ENCODE results near the gene ZNF81. TPM values are rescaled to one million over a fixed set of nuclear protein-coding genes. Genes with fewer than 3 reads are reported as not detected.
"Not testable (repeated sequence)": the region's sequence is repeated elsewhere in the genome, so short reads cannot be mapped to it uniquely, and the experiment has no call there.

The ZNF81 gene
- polyA plus RNA-seq, 1 donor from 2014 or later, result 7.0 TPM

GRCh38 chrX:47958761-47959342, 122.2 kb downstream of the ZNF81 start:
- TF ChIP-seq MXI1 (conservative IDR thresholded peaks at IDR 0.05; ENCODE audit: poor library complexity, severe bottlenecking) (no peak), EP300 (conservative IDR thresholded peaks at IDR 0.05; ENCODE audit: poor library complexity, severe bottlenecking) (no peak), RAD21 (conservative IDR thresholded peaks at IDR 0.05) (no peak), SMC3 (conservative IDR thresholded peaks at IDR 0.05; ENCODE audit: poor library complexity) (no peak), CTCF (IDR thresholded peaks at IDR 0.05; ENCODE audit: poor library complexity, severe bottlenecking) (no peak), POLR2AphosphoS5 (IDR thresholded peaks at IDR 0.05) (no peak), EZH2 (IDR thresholded peaks at IDR 0.05; ENCODE audit: borderline replicate concordance, insufficient read depth, low read length, poor library complexity, severe bottlenecking) (no peak)
- H3K4me3 ChIP-seq (ENCODE audit: low read length), result no peak overlapping the region
- no peak overlapping the region for H3K4me2 ChIP-seq (ENCODE audit: low read length)
- H3K9ac ChIP-seq (ENCODE audit: low read length), result no peak overlapping the region
- H4K20me1 ChIP-seq (ENCODE audit: insufficient read depth), result no peaks in the 10 kb centered on the region
- H2AFZ ChIP-seq (ENCODE audit: low read depth, low read length), result no peak overlapping the region
- no peaks in the 10 kb centered on the region for H3K36me3 ChIP-seq (ENCODE audit: insufficient read depth, low read length)
- no peaks in the 10 kb centered on the region for H3F3A ChIP-seq (ENCODE audit: insufficient read depth, low read length, poor library complexity, severe bottlenecking)
- no peaks in the 10 kb centered on the region for H3K79me2 ChIP-seq (replicated peaks; ENCODE audit: insufficient read depth, low read length)
- H3K27me3 ChIP-seq (ENCODE audit: insufficient read depth, low read depth, low read length), result no peaks in the 10 kb centered on the region
- no peak overlapping the region for H3K27ac ChIP-seq (ENCODE audit: low read length)
- H3K9me2 ChIP-seq (ENCODE audit: insufficient read depth, low read length), result no peaks in the 10 kb centered on the region
- H3K9me3 ChIP-seq (ENCODE audit: low read length), result no peaks in the 10 kb centered on the region

- TF ChIP-seq MXI1 (conservative IDR thresholded peaks at IDR 0.05; ENCODE audit: poor library complexity, severe bottlenecking) (no peak), EP300 (conservative IDR thresholded peaks at IDR 0.05; ENCODE audit: poor library complexity, severe bottlenecking) (no peak), RAD21 (conservative IDR thresholded peaks at IDR 0.05) (no peak), CTCF (IDR thresholded peaks at IDR 0.05; ENCODE audit: poor library complexity, severe bottlenecking) (no peak), SMC3 (conservative IDR thresholded peaks at IDR 0.05; ENCODE audit: poor library complexity) (no peak), POLR2AphosphoS5 (IDR thresholded peaks at IDR 0.05) (no peak), EZH2 (IDR thresholded peaks at IDR 0.05; ENCODE audit: borderline replicate concordance, insufficient read depth, low read length, poor library complexity, severe bottlenecking) (no peak), REST (IDR thresholded peaks at IDR 0.05; ENCODE audit: borderline replicate concordance) (no peak), TAF1 (IDR thresholded peaks at IDR 0.05; ENCODE audit: low read depth) (no peak)
- no peaks in the 10 kb centered on the region for H3K9me2 ChIP-seq (ENCODE audit: insufficient read depth, low read length)
- H3K4me3 ChIP-seq (ENCODE audit: low read length), result no peak overlapping the region
- H3K27ac ChIP-seq (ENCODE audit: low read length), result no peak overlapping the region
- no peaks in the 10 kb centered on the region for H3K9me3 ChIP-seq (ENCODE audit: low read length)
- H3K79me2 ChIP-seq (replicated peaks; ENCODE audit: insufficient read depth, low read length), result no peaks in the 10 kb centered on the region
- no peak overlapping the region for H3K9ac ChIP-seq (ENCODE audit: low read length)
- no peaks in the 10 kb centered on the region for H3K36me3 ChIP-seq (ENCODE audit: insufficient read depth, low read length)
- H2AFZ ChIP-seq (ENCODE audit: low read depth, low read length), result no peak overlapping the region
- H3K27me3 ChIP-seq (ENCODE audit: insufficient read depth, low read depth, low read length), result no peaks in the 10 kb centered on the region
- H4K20me1 ChIP-seq (ENCODE audit: insufficient read depth), result no peaks in the 10 kb centered on the region
- no peaks in the 10 kb centered on the region for H3F3A ChIP-seq (ENCODE audit: insufficient read depth, low read length, poor library complexity, severe bottlenecking)
- no peak overlapping the region for H3K4me2 ChIP-seq (ENCODE audit: low read length)
Observed at GRCh38 chrX:47960406-47960805, 123.7 kb downstream of the ZNF81 start.

- H3K27ac ChIP-seq (ENCODE audit: low read length); H3K4me2 ChIP-seq (ENCODE audit: low read length); H3F3A ChIP-seq (ENCODE audit: insufficient read depth, low read length, poor library complexity, severe bottlenecking); H3K4me3 ChIP-seq (ENCODE audit: low read length); H3K9me2 ChIP-seq (ENCODE audit: insufficient read depth, low read length); H3K27me3 ChIP-seq (ENCODE audit: insufficient read depth, low read depth, low read length); H4K20me1 ChIP-seq (ENCODE audit: insufficient read depth); H3K9ac ChIP-seq (ENCODE audit: low read length); H3K79me2 ChIP-seq (replicated peaks; ENCODE audit: insufficient read depth, low read length); H3K9me3 ChIP-seq (ENCODE audit: low read length); H3K36me3 ChIP-seq (ENCODE audit: insufficient read depth, low read length); H2AFZ ChIP-seq (ENCODE audit: low read depth, low read length): not testable (repeated sequence)
Observed at GRCh38 chrX:47961830-47962229, 125.1 kb downstream of the ZNF81 start.

GRCh38 chrX:47965526-47965925, 128.8 kb downstream of the ZNF81 start:
- not testable (repeated sequence) for H3K27ac ChIP-seq (ENCODE audit: low read length); H3K36me3 ChIP-seq (ENCODE audit: insufficient read depth, low read length); H3K4me2 ChIP-seq (ENCODE audit: low read length); H3K4me3 ChIP-seq (ENCODE audit: low read length); H4K20me1 ChIP-seq (ENCODE audit: insufficient read depth); H3K9me2 ChIP-seq (ENCODE audit: insufficient read depth, low read length); H3K79me2 ChIP-seq (replicated peaks; ENCODE audit: insufficient read depth, low read length); H3K9ac ChIP-seq (ENCODE audit: low read length); H3K9me3 ChIP-seq (ENCODE audit: low read length); H2AFZ ChIP-seq (ENCODE audit: low read depth, low read length); H3F3A ChIP-seq (ENCODE audit: insufficient read depth, low read length, poor library complexity, severe bottlenecking); H3K27me3 ChIP-seq (ENCODE audit: insufficient read depth, low read depth, low read length)
